Measurements from ENCODE around the gene MIPEP.

The MIPEP gene

GRCh38 chr13:23718996-23719395, 170.2 kb downstream of the MIPEP start:
- TF ChIP-seq CTCF (IDR thresholded peaks at IDR 0.05) = no peak

- no peak for TF ChIP-seq CTCF (IDR thresholded peaks at IDR 0.05)
These were observed 172.8 kb downstream of the MIPEP start for GRCh38 chr13:23716401-23716800.

- TF ChIP-seq CTCF (IDR thresholded peaks at IDR 0.05) = peak; percentile 36; the same call in 1 of the 2 replicates
These were observed 173.4 kb downstream of the MIPEP start for GRCh38 chr13:23715762-23716235.

GRCh38 chr13:23715092-23715761, 174.0 kb downstream of the MIPEP start:
- TF ChIP-seq CTCF (IDR thresholded peaks at IDR 0.05) = no peak

- TF ChIP-seq CTCF (IDR thresholded peaks at IDR 0.05) = no peak
These were observed 174.5 kb downstream of the MIPEP start for GRCh38 chr13:23714672-23715071.

- TF ChIP-seq CTCF (IDR thresholded peaks at IDR 0.05) = no peak
These were observed 177.8 kb downstream of the MIPEP start for GRCh38 chr13:23711355-23711754.

- TF ChIP-seq CTCF (IDR thresholded peaks at IDR 0.05) = no peak
These were observed 178.8 kb downstream of the MIPEP start for GRCh38 chr13:23710366-23710765.

GRCh38 chr13:23709536-23709935, 179.7 kb downstream of the MIPEP start:
- no peak for TF ChIP-seq CTCF (IDR thresholded peaks at IDR 0.05)

Data from LNCAP (cell line).